Natural killer cell (primary cell): Measurements from ENCODE around the gene MAP3K6. TPM values are rescaled to one million over a fixed set of nuclear protein-coding genes. Genes with fewer than 3 reads are reported as not detected.

Source experiments
- ATAC-seq, 3 donors: fragments of 150-1000 bp in 2 of 3; fragments of 200-7000 bp in 1 of 3; cut with Tn5 transposase; 1 replicate in 1 of 3; 2 replicates in 2 of 3; pipeline ENCODE4 v1.10.0; 2021; ENCODE audit warnings: mild to moderate bottlenecking in 2 of 3, moderate library complexity in 2 of 3
- DNase-seq, 2 donors: peaks; one replicate each; pipeline versions ENCODE4 v3.0.0 to v3.0.0-alpha.2; 2013 to 2021; ENCODE audit warnings: mixed read lengths in 1 of 2
- H3K27ac ChIP-seq: one replicate; pipeline ENCODE4 v1.5.1; 2013; ENCODE audit warnings: mild to moderate bottlenecking, low read length
- H3K27me3 ChIP-seq: one replicate; pipeline ENCODE4 v1.6.1; 2013; ENCODE audit warnings: low read length; ENCODE audit not compliant: control insufficient read depth, insufficient read depth
- H3K36me3 ChIP-seq: one replicate; pipeline ENCODE4 v1.6.1; 2013; ENCODE audit warnings: low read length; ENCODE audit not compliant: control insufficient read depth, insufficient read depth
- H3K4me1 ChIP-seq: one replicate; pipeline ENCODE4 v1.6.1; 2013; ENCODE audit warnings: low read length; ENCODE audit not compliant: control insufficient read depth, insufficient read depth
- H3K4me3 ChIP-seq: one replicate; pipeline ENCODE4 v1.5.1; 2013; ENCODE audit warnings: low read length
- H3K9me3 ChIP-seq: one replicate; pipeline ENCODE4 v1.6.1; 2013; ENCODE audit warnings: low read length; ENCODE audit not compliant: control insufficient read depth, insufficient read depth
- H3K27ac Mint-ChIP-seq, 2 donors: one replicate each; pipeline ENCODE4 v1.8.0; 2022; ENCODE audit warnings: mild to moderate bottlenecking in 2 of 2, mixed read lengths in 2 of 2, moderate library complexity in 1 of 2
- H3K27me3 Mint-ChIP-seq, 2 donors: one replicate each; pipeline ENCODE4 v1.8.0; 2022; ENCODE audit warnings: low read depth in 2 of 2, mixed read lengths in 2 of 2
- H3K36me3 Mint-ChIP-seq: one replicate; pipeline ENCODE4 v1.8.0; 2022; ENCODE audit warnings: mixed read lengths
- H3K4me1 Mint-ChIP-seq, 2 donors: one replicate each; pipeline ENCODE4 v1.8.0; 2022; ENCODE audit warnings: mixed read lengths in 2 of 2
- H3K4me3 Mint-ChIP-seq: one replicate; pipeline ENCODE4 v1.8.0; 2022; ENCODE audit warnings: mild to moderate bottlenecking, moderate library complexity, mixed read lengths
- H3K9me3 Mint-ChIP-seq, 2 donors: one replicate each; pipeline ENCODE4 v1.8.0; 2022; ENCODE audit warnings: mixed read lengths in 2 of 2
- CTCF ChIP-seq: fragments of 200-600 bp; IDR thresholded peaks from one replicate; pipeline ENCODE4 v1.8.0; 2022; ENCODE audit warnings: antibody characterized with exemption
- WGBS: methylation state at CpG from one replicate; pipeline ENCODE4 v1.1.7; 2013; ENCODE audit warnings: missing lambda C conversion rate; ENCODE audit not compliant: insufficient coverage; 5-methylcytosine and 5-hydroxymethylcytosine counted together
- intact Hi-C: fragments of 100-400 bp; cut with micrococcal nuclease; formaldehyde crosslinking; loops from one replicate; pipeline ENCODE4 v1.14.2; 2022
- total RNA-seq, 4 donors: library from RNA; stranded (reverse); fragments of 120-200 nt in 1 of 4; gene quantifications; one replicate each; pipeline versions ENCODE4 v1.2.3 to v1.2.4, GENCODE V29; 2013 to 2022

The MAP3K6 gene
- total RNA-seq, 3 donors from 2014 or later (not counting 1 experiment from before 2014, with no cell fraction given) = 8.2 to 15.1 (median 12.1) TPM

GRCh38 chr1:27332536-27333281 lies 34.1 kb downstream of the MAP3K6 start:
- ATAC-seq (peak; percentile 82 to 96 (median 92)), DNase-seq (peak; percentile 65 to 82)
- Histone ChIP-seq H3K4me1 (peaks cover 21% of the 10 kb centered on the region), H3K27ac (no peak overlapping the region), H3K36me3 (peaks cover 61% of the 10 kb centered on the region), H3K4me3 (no peak overlapping the region), H3K9me3 (no peaks in the 10 kb centered on the region), H3K27me3 (no peaks in the 10 kb centered on the region)
- Mint-ChIP-seq H3K4me1 (peaks cover 33 to 42% of the 10 kb centered on the region in 2 donors), H3K27ac (peak overlapping the region; percentile 69 to 78), H3K36me3 (no peaks in the 10 kb centered on the region), H3K27me3 (no peaks in the 10 kb centered on the region), H3K9me3 (no peaks in the 10 kb centered on the region), H3K4me3 (peak overlapping the region; percentile 35)
- intact Hi-C loops = loop anchor here (2.0 kb wide), 1 partner anchor 62 kb away; no protein-coding TSS in a partner anchor
- WGBS = 66% methylated on average over 11 of the region's 11 CpGs
- TF ChIP-seq CTCF = peak; percentile 89

- intact Hi-C loops = loop anchor here (2.0 kb wide), 1 partner anchor 63 kb away; no protein-coding TSS in a partner anchor
- DNase-seq (no peak), ATAC-seq (no peak)
- peak overlapping the region; percentile 6 for H3K4me3 Mint-ChIP-seq
- H3K27me3 Mint-ChIP-seq = no peaks in the 10 kb centered on the region
- Histone ChIP-seq H3K4me1 (peaks cover 21% of the 10 kb centered on the region), H3K27me3 (no peaks in the 10 kb centered on the region), H3K36me3 (peaks cover 63% of the 10 kb centered on the region), H3K4me3 (no peak overlapping the region), H3K27ac (no peak overlapping the region), H3K9me3 (no peaks in the 10 kb centered on the region)
- no peak for TF ChIP-seq CTCF
- H3K9me3 Mint-ChIP-seq = no peaks in the 10 kb centered on the region
- peaks cover 34 to 44% of the 10 kb centered on the region in 2 donors for H3K4me1 Mint-ChIP-seq
- peak overlapping the region; percentile 69 to 78 for H3K27ac Mint-ChIP-seq
- WGBS = 95% methylated on average over 5 of the region's 5 CpGs
- no peaks in the 10 kb centered on the region for H3K36me3 Mint-ChIP-seq
Observed at GRCh38 chr1:27331922-27332321, 34.8 kb downstream of the MAP3K6 start.

GRCh38 chr1:27331426-27331825 lies 35.3 kb downstream of the MAP3K6 start:
- H3K4me3 Mint-ChIP-seq = no peak overlapping the region
- H3K36me3 Mint-ChIP-seq = no peaks in the 10 kb centered on the region
- no peaks in the 10 kb centered on the region for H3K27me3 Mint-ChIP-seq
- peaks cover 21% of the 10 kb centered on the region for H3K4me1 ChIP-seq
- peaks cover 64% of the 10 kb centered on the region for H3K36me3 ChIP-seq
- H3K4me3 ChIP-seq = no peak overlapping the region
- no peaks in the 10 kb centered on the region for H3K27me3 ChIP-seq
- 80% methylated on average over 3 of the region's 3 CpGs for WGBS
- H3K27ac Mint-ChIP-seq = peak overlapping the region; percentile 69 to 78
- intact Hi-C loops = no loop called here
- H3K9me3 Mint-ChIP-seq = no peaks in the 10 kb centered on the region
- no peak overlapping the region for H3K27ac ChIP-seq
- no peak for DNase-seq
- H3K4me1 Mint-ChIP-seq = peaks cover 34 to 49% of the 10 kb centered on the region in 2 donors
- ATAC-seq = no peak
- TF ChIP-seq CTCF = no peak
- no peaks in the 10 kb centered on the region for H3K9me3 ChIP-seq
